Umbilical cord (tissue), 2 donors: ENCODE measurements around the gene EIF3A. TPM values are rescaled to one million over a fixed set of nuclear protein-coding genes. Genes with fewer than 3 reads are reported as not detected.
"Not testable (repeated sequence)": the region's sequence is repeated elsewhere in the genome, so short reads cannot be mapped to it uniquely, and the experiment has no call there.

Source experiments
- DNase-seq: peaks from one replicate; pipeline ENCODE4 v3.0.0-alpha.2; 2015; ENCODE audit warnings: low spot score
- total RNA-seq: library from RNA; depleted of rRNA; stranded (reverse); fragments of >200 nt; gene quantifications from one replicate; pipeline ENCODE4 v1.2.3, GENCODE V29; 2014; ENCODE audit warnings: low replicate concordance; ENCODE audit not compliant: insufficient read depth

Gene EIF3A
- total RNA-seq, result 85.2 TPM

- peak; percentile 95 for DNase-seq
These were observed at the start of gene EIF3A for GRCh38 chr10:119080521-119081259. Gene EIF3A, minus strand, starts transcription at chr10:119080817. Its CDS starts 141 bp downstream, at chr10:119080676.

- DNase-seq, result no peak
These were observed 49.1 kb upstream of the EIF3A start for GRCh38 chr10:119129721-119130120.

GRCh38 chr10:119125942-119126341, 45.3 kb upstream of the EIF3A start:
- no peak for DNase-seq

- DNase-seq, result no peak
These were observed 40.3 kb upstream of the EIF3A start for GRCh38 chr10:119120875-119121274.

GRCh38 chr10:119120413-119120867, 39.8 kb upstream of the EIF3A start:
- DNase-seq, result no peak

GRCh38 chr10:119119400-119119799, 38.8 kb upstream of the EIF3A start:
- DNase-seq, result no peak

- DNase-seq, result no peak
These were observed 37.6 kb upstream of the EIF3A start for GRCh38 chr10:119118231-119118630.

GRCh38 chr10:119116326-119116951, 35.8 kb upstream of the EIF3A start:
- DNase-seq, result no peak

GRCh38 chr10:119115926-119116325, 35.3 kb upstream of the EIF3A start:
- DNase-seq, result no peak

- peak; percentile 47 for DNase-seq
These were observed 33.4 kb upstream of the EIF3A start for GRCh38 chr10:119113751-119114732.

GRCh38 chr10:119112056-119112455, 31.4 kb upstream of the EIF3A start:
- no peak for DNase-seq

- not testable (repeated sequence) for DNase-seq
These were observed 27.2 kb upstream of the EIF3A start for GRCh38 chr10:119107771-119108170.

- DNase-seq, result not testable (repeated sequence)
These were observed 26.5 kb upstream of the EIF3A start for GRCh38 chr10:119107106-119107505.

- not testable (repeated sequence) for DNase-seq
These were observed 25.3 kb upstream of the EIF3A start for GRCh38 chr10:119105899-119106298.

GRCh38 chr10:119105155-119105554, 24.5 kb upstream of the EIF3A start:
- DNase-seq, result no peak

GRCh38 chr10:119104654-119105015, 24.0 kb upstream of the EIF3A start:
- DNase-seq, result peak; percentile 21

GRCh38 chr10:119103903-119104653, 23.5 kb upstream of the EIF3A start, which contains the start of gene DENND10:
Gene DENND10, plus strand, starts transcription at chr10:119104113. Its CDS starts 30 bp downstream, at chr10:119104143.
- peak; percentile 76 for DNase-seq

- DNase-seq, result no peak
These were observed 22.8 kb upstream of the EIF3A start for GRCh38 chr10:119103241-119103902.

- DNase-seq, result no peak
These were observed 20.9 kb upstream of the EIF3A start for GRCh38 chr10:119101366-119102098.
